ENCODE results near the gene PRICKLE2. TPM values are rescaled to one million over a fixed set of nuclear protein-coding genes. Genes with fewer than 3 reads are reported as not detected.
"Not testable (repeated sequence)": the region's sequence is repeated elsewhere in the genome, so short reads cannot be mapped to it uniquely, and the experiment has no call there.

The PRICKLE2 gene
- total RNA-seq, 1 donor from 2014 or later, result 5.1 TPM

DNA sequence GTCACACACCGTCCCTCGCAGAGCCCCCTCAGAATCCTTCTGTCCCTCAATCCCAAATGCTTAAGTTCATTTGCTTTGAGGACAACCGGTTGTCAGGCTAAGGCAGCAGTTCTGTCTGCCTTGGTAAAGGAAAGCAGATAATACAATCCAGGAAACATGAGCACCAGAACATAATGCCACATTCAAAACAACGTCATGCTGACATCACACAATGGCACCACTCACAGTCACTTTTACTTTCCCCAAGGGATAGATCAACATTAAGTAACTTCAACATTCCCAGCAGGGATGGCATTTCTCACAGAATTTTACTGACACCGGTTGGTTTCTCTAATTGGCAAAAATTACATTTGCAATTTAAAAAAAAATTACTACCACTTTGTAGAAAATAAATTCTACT is 127.3 kb downstream of the PRICKLE2 start:
- DNase-seq (ENCODE audit: low read depth), result no peak
- TF ChIP-seq, protein P1, sequence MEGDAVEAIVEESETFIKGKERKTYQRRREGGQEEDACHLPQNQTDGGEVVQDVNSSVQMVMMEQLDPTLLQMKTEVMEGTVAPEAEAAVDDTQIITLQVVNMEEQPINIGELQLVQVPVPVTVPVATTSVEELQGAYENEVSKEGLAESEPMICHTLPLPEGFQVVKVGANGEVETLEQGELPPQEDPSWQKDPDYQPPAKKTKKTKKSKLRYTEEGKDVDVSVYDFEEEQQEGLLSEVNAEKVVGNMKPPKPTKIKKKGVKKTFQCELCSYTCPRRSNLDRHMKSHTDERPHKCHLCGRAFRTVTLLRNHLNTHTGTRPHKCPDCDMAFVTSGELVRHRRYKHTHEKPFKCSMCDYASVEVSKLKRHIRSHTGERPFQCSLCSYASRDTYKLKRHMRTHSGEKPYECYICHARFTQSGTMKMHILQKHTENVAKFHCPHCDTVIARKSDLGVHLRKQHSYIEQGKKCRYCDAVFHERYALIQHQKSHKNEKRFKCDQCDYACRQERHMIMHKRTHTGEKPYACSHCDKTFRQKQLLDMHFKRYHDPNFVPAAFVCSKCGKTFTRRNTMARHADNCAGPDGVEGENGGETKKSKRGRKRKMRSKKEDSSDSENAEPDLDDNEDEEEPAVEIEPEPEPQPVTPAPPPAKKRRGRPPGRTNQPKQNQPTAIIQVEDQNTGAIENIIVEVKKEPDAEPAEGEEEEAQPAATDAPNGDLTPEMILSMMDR (conservative IDR thresholded peaks at IDR 0.05; ENCODE audit: low read depth, low read length), result no peak
- no peak overlapping the region for H3K4me3 ChIP-seq (ENCODE audit: low read depth, low read length)

GRCh38 chr3:64095802-64096201 is 129.5 kb downstream of the PRICKLE2 start:
- DNase-seq (ENCODE audit: low read depth), result no peak
- H3K4me3 ChIP-seq (ENCODE audit: low read depth, low read length), result no peak overlapping the region
- TF ChIP-seq, protein P1 (conservative IDR thresholded peaks at IDR 0.05; ENCODE audit: low read depth, low read length), result no peak

- H3K4me3 ChIP-seq (ENCODE audit: low read depth, low read length), result no peak overlapping the region
- DNase-seq (ENCODE audit: low read depth), result no peak
- TF ChIP-seq, protein P1 (conservative IDR thresholded peaks at IDR 0.05; ENCODE audit: low read depth, low read length), result no peak
These were observed 130.6 kb downstream of the PRICKLE2 start for GRCh38 chr3:64094713-64095079.

GRCh38 chr3:64093825-64094712 is 131.2 kb downstream of the PRICKLE2 start:
- H3K4me3 ChIP-seq (ENCODE audit: low read depth, low read length), result no peak overlapping the region
- TF ChIP-seq, protein P1 (conservative IDR thresholded peaks at IDR 0.05; ENCODE audit: low read depth, low read length), result no peak
- DNase-seq (ENCODE audit: low read depth), result no peak

GRCh38 chr3:64093211-64093610 is 132.1 kb downstream of the PRICKLE2 start:
- TF ChIP-seq, protein P1 (conservative IDR thresholded peaks at IDR 0.05; ENCODE audit: low read depth, low read length), result no peak
- H3K4me3 ChIP-seq (ENCODE audit: low read depth, low read length), result no peak overlapping the region
- DNase-seq (ENCODE audit: low read depth), result no peak

- DNase-seq (ENCODE audit: low read depth), result no peak
- H3K4me3 ChIP-seq (ENCODE audit: low read depth, low read length), result no peak overlapping the region
- TF ChIP-seq, protein P1 (conservative IDR thresholded peaks at IDR 0.05; ENCODE audit: low read depth, low read length), result no peak
These were observed 133.8 kb downstream of the PRICKLE2 start for GRCh38 chr3:64091501-64091900.

GRCh38 chr3:64089386-64089785 is 135.9 kb downstream of the PRICKLE2 start:
- not testable (repeated sequence) for H3K4me3 ChIP-seq (ENCODE audit: low read depth, low read length); DNase-seq (ENCODE audit: low read depth)

Data from epithelial cell of proximal tubule (primary cell).